ENCODE measurements around the gene PPP1R12C. TPM values are rescaled to one million over a fixed set of nuclear protein-coding genes. Genes with fewer than 3 reads are reported as not detected.

Gene PPP1R12C
- total RNA-seq, 4 donors from 2014 or later: 113 to 512 (median 193) TPM

DNA sequence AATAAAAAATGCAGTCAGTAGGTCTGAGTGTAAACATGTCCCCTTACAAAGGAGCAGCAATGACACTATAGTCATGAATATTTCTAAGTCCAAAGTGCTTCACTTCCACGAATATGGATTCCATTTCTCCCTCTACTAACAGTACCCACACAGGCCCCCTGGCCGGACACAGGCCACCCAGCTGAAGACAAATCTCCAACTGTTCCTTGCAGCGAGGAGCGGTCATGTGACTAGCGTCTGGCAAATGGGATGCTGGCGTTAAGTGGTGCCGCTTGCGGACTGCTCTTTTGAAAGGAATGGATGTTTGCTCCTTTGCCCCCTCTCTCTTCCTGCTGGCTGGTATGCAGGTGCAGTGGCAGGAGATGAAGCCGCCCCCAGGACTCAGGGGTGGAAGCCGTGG is 16.2 kb downstream of the PPP1R12C start:
- no peak for DNase-seq
- Histone ChIP-seq H3K4me3 (no peak overlapping the region), H3K27ac (no peak overlapping the region), H3K27me3 (no peaks in the 10 kb centered on the region), H3K4me1 (no peaks in the 10 kb centered on the region), H3K9me3 (no peaks in the 10 kb centered on the region), H3K36me3 (peaks cover 0 to 60% (median 0%) of the 10 kb centered on the region in 3 donors)
- TF ChIP-seq POLR2A (IDR thresholded peaks at IDR 0.05) (no peak), CTCF (IDR thresholded peaks at IDR 0.05) (no peak)

GRCh38 chr19:55099557-55100506 is 17.6 kb downstream of the PPP1R12C start:
- peaks cover 0 to 74% (median 0%) of the 10 kb centered on the region in 3 donors for H3K36me3 ChIP-seq
- TF ChIP-seq CTCF (IDR thresholded peaks at IDR 0.05) (no peak), POLR2A (IDR thresholded peaks at IDR 0.05) (no peak)
- peak in 1 of 3 donors; percentile 46 for DNase-seq
- no peaks in the 10 kb centered on the region for H3K9me3 ChIP-seq
- no peaks in the 10 kb centered on the region for H3K4me1 ChIP-seq
- H3K27me3 ChIP-seq: no peaks in the 10 kb centered on the region
- H3K4me3 ChIP-seq: no peak overlapping the region
- no peak overlapping the region for H3K27ac ChIP-seq

DNA sequence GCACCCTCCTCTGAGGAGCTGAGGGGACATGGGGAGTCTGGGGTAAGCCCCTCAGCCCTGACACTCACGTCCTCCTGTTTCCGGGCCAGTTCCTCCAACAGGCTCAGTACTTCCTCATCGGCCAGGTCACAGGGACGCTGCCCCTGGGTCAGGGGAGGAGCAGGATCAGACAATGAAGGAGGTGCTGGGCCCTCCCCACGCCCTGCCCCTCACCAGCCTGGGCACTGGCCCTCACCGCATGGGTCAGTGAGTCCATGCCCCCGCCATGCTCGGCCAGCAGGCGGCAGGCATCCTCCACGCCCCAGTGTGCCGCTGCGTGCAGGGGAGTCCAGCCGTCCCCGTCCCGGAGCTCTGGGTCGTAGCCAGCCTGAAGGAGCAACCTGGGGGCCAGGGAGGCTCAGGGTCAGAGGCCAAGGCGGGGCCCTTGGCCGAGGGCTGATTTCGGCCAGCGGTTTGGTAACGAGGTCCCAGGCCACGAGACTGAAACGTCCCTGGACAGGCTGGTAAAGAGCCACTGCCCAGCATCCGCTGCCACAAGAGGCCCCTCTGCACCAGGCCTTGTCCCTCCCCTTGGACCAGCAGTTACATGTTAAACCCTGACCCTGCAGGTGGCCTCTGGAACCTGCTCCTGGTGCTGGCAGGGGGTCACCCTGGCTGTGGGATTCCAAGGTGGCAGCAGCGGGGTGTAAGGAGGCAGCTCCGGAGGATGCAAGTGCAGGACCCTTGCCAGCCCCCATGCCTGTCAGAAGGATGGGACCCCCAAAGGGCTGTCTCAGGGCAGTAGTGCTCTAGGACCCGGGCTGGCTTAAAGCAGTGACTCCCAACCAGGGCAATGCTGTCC is 18.5 kb downstream of the PPP1R12C start:
- H3K4me3 ChIP-seq: no peak overlapping the region
- no peaks in the 10 kb centered on the region for H3K27me3 ChIP-seq
- H3K4me1 ChIP-seq: no peaks in the 10 kb centered on the region
- TF ChIP-seq POLR2A (IDR thresholded peaks at IDR 0.05) (no peak), CTCF (IDR thresholded peaks at IDR 0.05) (no peak)
- H3K27ac ChIP-seq: no peak overlapping the region
- no peaks in the 10 kb centered on the region for H3K9me3 ChIP-seq
- no peak for DNase-seq
- peaks cover 0 to 81% (median 0%) of the 10 kb centered on the region in 3 donors for H3K36me3 ChIP-seq

GRCh38 chr19:55097864-55098715 is 19.3 kb downstream of the PPP1R12C start:
- Histone ChIP-seq H3K4me3 (no peak overlapping the region), H3K4me1 (no peaks in the 10 kb centered on the region), H3K27ac (no peak overlapping the region), H3K9me3 (no peaks in the 10 kb centered on the region), H3K36me3 (peaks cover 0 to 73% (median 0%) of the 10 kb centered on the region in 3 donors), H3K27me3 (no peaks in the 10 kb centered on the region)
- no peak for TF ChIP-seq POLR2A (IDR thresholded peaks at IDR 0.05)
- TF ChIP-seq CTCF (IDR thresholded peaks at IDR 0.05): no peak
- no peak for DNase-seq

Data from Peyer's patch (tissue), 4 donors.